Measurements from ENCODE around the gene FBXO46.

Gene FBXO46

DNA sequence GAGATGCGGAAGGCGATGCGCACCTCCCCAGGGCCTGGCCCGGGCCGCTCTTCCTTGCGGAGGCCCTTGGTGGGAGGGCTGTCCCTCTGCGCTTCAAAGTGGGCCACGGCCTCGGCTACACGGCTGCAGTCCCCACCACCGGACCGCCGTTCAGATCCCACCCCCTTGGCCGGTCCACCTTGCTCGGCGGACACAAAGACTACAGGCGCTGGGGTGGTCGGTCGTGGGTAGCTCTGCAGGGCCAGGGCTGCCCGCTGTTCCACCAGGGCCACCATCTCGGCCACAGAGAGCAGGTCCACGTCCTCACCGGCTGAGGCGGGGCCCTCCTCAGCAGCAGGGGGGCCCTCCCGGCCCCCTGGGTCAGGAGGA is 18.0 kb downstream of the FBXO46 start:
- TF ChIP-seq RARB (CRISPR knock-in tag; IDR thresholded peaks at IDR 0.05) (no peak), GLIS3 (CRISPR knock-in tag; IDR thresholded peaks at IDR 0.05) (no peak), PATZ1 (CRISPR knock-in tag; IDR thresholded peaks at IDR 0.05; ENCODE audit: borderline replicate concordance) (no peak)

GRCh38 chr19:45711851-45712698 is 18.6 kb downstream of the FBXO46 start:
- TF ChIP-seq ZC3H10 (CRISPR knock-in tag; IDR thresholded peaks at IDR 0.05) (no peak), OSR1 (CRISPR knock-in tag; IDR thresholded peaks at IDR 0.05) (no peak), RARB (CRISPR knock-in tag; IDR thresholded peaks at IDR 0.05) (no peak), ZNF70 (CRISPR knock-in tag; IDR thresholded peaks at IDR 0.05) (no peak), ZNF565 (CRISPR knock-in tag; conservative IDR thresholded peaks at IDR 0.05; ENCODE audit: low read depth) (no peak), ZFP30 (CRISPR knock-in tag; IDR thresholded peaks at IDR 0.05) (no peak), ZNF8 (CRISPR knock-in tag; IDR thresholded peaks at IDR 0.05) (no peak), GLIS3 (CRISPR knock-in tag; IDR thresholded peaks at IDR 0.05) (no peak), ESRRG (CRISPR knock-in tag; IDR thresholded peaks at IDR 0.05) (no peak), CSRNP3 (CRISPR knock-in tag; IDR thresholded peaks at IDR 0.05) (no peak), ZFP3 (CRISPR knock-in tag; IDR thresholded peaks at IDR 0.05) (no peak), TOX (CRISPR knock-in tag; IDR thresholded peaks at IDR 0.05; ENCODE audit: borderline replicate concordance) (no peak), PPARA (CRISPR knock-in tag; IDR thresholded peaks at IDR 0.05; ENCODE audit: borderline replicate concordance) (no peak), CREB5 (CRISPR knock-in tag; IDR thresholded peaks at IDR 0.05; ENCODE audit: low read depth) (no peak), TCF4 (CRISPR knock-in tag; IDR thresholded peaks at IDR 0.05; ENCODE audit: borderline replicate concordance) (no peak), SNAI2 (CRISPR knock-in tag; IDR thresholded peaks at IDR 0.05) (no peak), PATZ1 (CRISPR knock-in tag; IDR thresholded peaks at IDR 0.05; ENCODE audit: borderline replicate concordance) (no peak)
- TF ChIP-seq, protein P1, sequence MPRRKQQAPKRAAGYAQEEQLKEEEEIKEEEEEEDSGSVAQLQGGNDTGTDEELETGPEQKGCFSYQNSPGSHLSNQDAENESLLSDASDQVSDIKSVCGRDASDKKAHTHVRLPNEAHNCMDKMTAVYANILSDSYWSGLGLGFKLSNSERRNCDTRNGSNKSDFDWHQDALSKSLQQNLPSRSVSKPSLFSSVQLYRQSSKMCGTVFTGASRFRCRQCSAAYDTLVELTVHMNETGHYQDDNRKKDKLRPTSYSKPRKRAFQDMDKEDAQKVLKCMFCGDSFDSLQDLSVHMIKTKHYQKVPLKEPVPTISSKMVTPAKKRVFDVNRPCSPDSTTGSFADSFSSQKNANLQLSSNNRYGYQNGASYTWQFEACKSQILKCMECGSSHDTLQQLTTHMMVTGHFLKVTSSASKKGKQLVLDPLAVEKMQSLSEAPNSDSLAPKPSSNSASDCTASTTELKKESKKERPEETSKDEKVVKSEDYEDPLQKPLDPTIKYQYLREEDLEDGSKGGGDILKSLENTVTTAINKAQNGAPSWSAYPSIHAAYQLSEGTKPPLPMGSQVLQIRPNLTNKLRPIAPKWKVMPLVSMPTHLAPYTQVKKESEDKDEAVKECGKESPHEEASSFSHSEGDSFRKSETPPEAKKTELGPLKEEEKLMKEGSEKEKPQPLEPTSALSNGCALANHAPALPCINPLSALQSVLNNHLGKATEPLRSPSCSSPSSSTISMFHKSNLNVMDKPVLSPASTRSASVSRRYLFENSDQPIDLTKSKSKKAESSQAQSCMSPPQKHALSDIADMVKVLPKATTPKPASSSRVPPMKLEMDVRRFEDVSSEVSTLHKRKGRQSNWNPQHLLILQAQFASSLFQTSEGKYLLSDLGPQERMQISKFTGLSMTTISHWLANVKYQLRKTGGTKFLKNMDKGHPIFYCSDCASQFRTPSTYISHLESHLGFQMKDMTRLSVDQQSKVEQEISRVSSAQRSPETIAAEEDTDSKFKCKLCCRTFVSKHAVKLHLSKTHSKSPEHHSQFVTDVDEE (CRISPR knock-in tag; IDR thresholded peaks at IDR 0.05), result no peak
- TF ChIP-seq, protein P2, sequence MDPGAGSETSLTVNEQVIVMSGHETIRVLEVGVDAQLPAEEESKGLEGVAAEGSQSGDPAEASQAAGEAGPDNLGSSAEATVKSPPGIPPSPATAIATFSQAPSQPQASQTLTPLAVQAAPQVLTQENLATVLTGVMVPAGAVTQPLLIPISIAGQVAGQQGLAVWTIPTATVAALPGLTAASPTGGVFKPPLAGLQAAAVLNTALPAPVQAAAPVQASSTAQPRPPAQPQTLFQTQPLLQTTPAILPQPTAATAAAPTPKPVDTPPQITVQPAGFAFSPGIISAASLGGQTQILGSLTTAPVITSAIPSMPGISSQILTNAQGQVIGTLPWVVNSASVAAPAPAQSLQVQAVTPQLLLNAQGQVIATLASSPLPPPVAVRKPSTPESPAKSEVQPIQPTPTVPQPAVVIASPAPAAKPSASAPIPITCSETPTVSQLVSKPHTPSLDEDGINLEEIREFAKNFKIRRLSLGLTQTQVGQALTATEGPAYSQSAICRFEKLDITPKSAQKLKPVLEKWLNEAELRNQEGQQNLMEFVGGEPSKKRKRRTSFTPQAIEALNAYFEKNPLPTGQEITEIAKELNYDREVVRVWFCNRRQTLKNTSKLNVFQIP (CRISPR knock-in tag; IDR thresholded peaks at IDR 0.05; ENCODE audit: borderline replicate concordance, low read depth), result no peak
- no peak for ATAC-seq

More for the DNA sequence above, 18.0 kb downstream of the FBXO46 start:
- no peak for ATAC-seq

Measured in SK-N-SH treated with all-trans-retinoic acid at 6 μM for 48 hours (cell line).